HepG2 (cell line): Measurements from ENCODE around the gene CTDNEP1. TPM values are rescaled to one million over a fixed set of nuclear protein-coding genes. Genes with fewer than 3 reads are reported as not detected.
A peak's percentile ranks its signal among the peaks of the same experiment; 100 is the strongest.

Experiments used
- ADNP ChIP-seq: sonication (generic); formaldehyde crosslinking; IDR thresholded peaks from 2 replicates; pipeline ENCODE4 v1.4.0; 2020; ENCODE audit warnings: missing genetic modification reagents
- DNMT3B ChIP-seq: conservative IDR thresholded peaks from 2 replicates; pipeline ENCODE4 v1.6.1; 2016; ENCODE audit warnings: missing biosample characterization, control low read depth
- FOXK1 ChIP-seq: sonication (generic); formaldehyde crosslinking; IDR thresholded peaks from 2 replicates; pipeline ENCODE4 v1.4.0; 2020; ENCODE audit warnings: low read depth, missing genetic modification reagents, borderline replicate concordance
- GABPB1 ChIP-seq: IDR thresholded peaks from 2 replicates; pipeline ENCODE4 v1.6.1; 2016; ENCODE audit warnings: mild to moderate bottlenecking, missing genetic modification reagents, moderate library complexity, missing compliant biosample characterization
- GZF1 ChIP-seq: sonication (generic); formaldehyde crosslinking; IDR thresholded peaks from 2 replicates; pipeline ENCODE4 v1.5.1; 2020; ENCODE audit warnings: mild to moderate bottlenecking, missing genetic modification reagents
- HNRNPK ChIP-seq: fragments of 200-400 bp; formaldehyde crosslinking; IDR thresholded peaks from 2 replicates; pipeline ENCODE4 v1.6.1; 2018; ENCODE audit warnings: low read length, low read depth, moderate library complexity, mild to moderate bottlenecking; ENCODE audit not compliant: poor library complexity, severe bottlenecking
- HNRNPLL ChIP-seq: fragments of 200-400 bp; formaldehyde crosslinking; IDR thresholded peaks from 2 replicates; pipeline ENCODE4 v1.6.1; 2017; ENCODE audit warnings: mild to moderate bottlenecking, low read depth, low read length; ENCODE audit not compliant: poor library complexity, severe bottlenecking
- KLF13 ChIP-seq: sonication (generic); formaldehyde crosslinking; IDR thresholded peaks from 2 replicates; pipeline ENCODE4 v1.4.0; 2020; ENCODE audit warnings: mild to moderate bottlenecking, missing genetic modification reagents
- KLF16 ChIP-seq, 2 experiments: sonication (generic) in 1 of 2; formaldehyde crosslinking in 1 of 2; IDR thresholded peaks; 2 replicates each; pipeline versions ENCODE4 v1.6.1 to v1.8.0; 2016 to 2023; ENCODE audit warnings: missing genetic modification reagents in 2 of 2, missing compliant biosample characterization in 1 of 2
- NCOR1 ChIP-seq: fragments of 200-600 bp; sonication (generic); IDR thresholded peaks from 2 replicates; pipeline ENCODE4 v1.7.0; 2017; ENCODE audit warnings: antibody characterized with exemption, low read length, borderline replicate concordance
- RXRB ChIP-seq: IDR thresholded peaks from 2 replicates; pipeline ENCODE4 v1.6.1; 2016; ENCODE audit warnings: borderline replicate concordance, missing genetic modification reagents, missing compliant biosample characterization
- SMAD9 ChIP-seq: sonication (generic); formaldehyde crosslinking; IDR thresholded peaks from 2 replicates; pipeline ENCODE4 v1.5.1; 2020; ENCODE audit warnings: mild to moderate bottlenecking, missing genetic modification reagents
- SNAI1 ChIP-seq: sonication (generic); formaldehyde crosslinking; IDR thresholded peaks from 2 replicates; pipeline ENCODE4 v1.5.0; 2020; ENCODE audit warnings: mild to moderate bottlenecking, missing genetic modification reagents, borderline replicate concordance
- SOX6 ChIP-seq, 2 experiments: fragments of 450-650 bp in 1 of 2; sonication (generic) in 1 of 2; formaldehyde crosslinking in 1 of 2; IDR thresholded peaks; 2 replicates each; pipeline versions ENCODE4 v1.4.0 to v1.6.1; 2017 to 2020; ENCODE audit warnings: antibody characterized with exemption in 1 of 2, mild to moderate bottlenecking in 1 of 2, missing genetic modification reagents in 1 of 2
- TRAFD1 ChIP-seq: sonication (generic); formaldehyde crosslinking; IDR thresholded peaks from 2 replicates; pipeline ENCODE4 v1.5.1; 2020; ENCODE audit warnings: missing genetic modification reagents, mild to moderate bottlenecking, borderline replicate concordance
- ZBTB7A ChIP-seq: sonication (generic); formaldehyde crosslinking; IDR thresholded peaks from 2 replicates; pipeline ENCODE4 v1.8.0; 2022; ENCODE audit warnings: mild to moderate bottlenecking, missing genetic modification reagents
- ZNF260 ChIP-seq: sonication (generic); formaldehyde crosslinking; IDR thresholded peaks from 2 replicates; pipeline ENCODE4 v1.4.0; 2020; ENCODE audit warnings: missing genetic modification reagents, low read depth, mild to moderate bottlenecking, borderline replicate concordance
- ZNF30 ChIP-seq: sonication (generic); formaldehyde crosslinking; IDR thresholded peaks from 2 replicates; pipeline ENCODE4 v1.5.0; 2020; ENCODE audit warnings: mild to moderate bottlenecking, missing genetic modification reagents
- ZNF33A ChIP-seq: sonication (generic); formaldehyde crosslinking; IDR thresholded peaks from 2 replicates; pipeline ENCODE4 v1.5.1; 2020; ENCODE audit warnings: missing genetic modification reagents, mild to moderate bottlenecking, moderate library complexity, borderline replicate concordance
- ZNF354B ChIP-seq: sonication (generic); formaldehyde crosslinking; IDR thresholded peaks from 2 replicates; pipeline ENCODE4 v1.8.0; 2022; ENCODE audit warnings: mild to moderate bottlenecking, missing genetic modification reagents
- ZNF850 ChIP-seq: sonication (generic); formaldehyde crosslinking; conservative IDR thresholded peaks from 2 replicates; pipeline ENCODE4 v1.9.0; 2021; ENCODE audit warnings: mild to moderate bottlenecking, missing genetic modification reagents
- ZNF879 ChIP-seq: sonication (generic); formaldehyde crosslinking; IDR thresholded peaks from 2 replicates; pipeline ENCODE4 v1.8.1; 2023; ENCODE audit warnings: missing genetic modification reagents
- polyA plus RNA-seq, 8 experiments: library from polyadenylated mRNA; depleted of rRNA in 3 of 8; stranded (reverse) in 7 of 8; unstranded in 1 of 8; fragments of >200 nt; fragmentation: Illumina TruSeq in 4 of 8; extraction: Trizol in 4 of 8; gene quantifications; 2 replicates each; pipeline versions ENCODE4 v1.2.1 to v1.2.3, GENCODE V29; 2011 to 2016; ENCODE audit warnings: low read depth in 4 of 8, missing spikeins in 1 of 8, mixed read lengths in 1 of 8; ENCODE audit not compliant: insufficient read depth in 1 of 8
- total RNA-seq, 5 experiments: library from RNA; depleted of rRNA; stranded (reverse); fragments of >200 nt; fragmentation: Illumina TruSeq; extraction: Trizol; gene quantifications; 2 replicates each; pipeline ENCODE4 v1.2.3, GENCODE V29; 2016; ENCODE audit warnings: low read depth in 1 of 5
- TF ChIP-seq, protein P1 (sequence below): sonication (generic); formaldehyde crosslinking; IDR thresholded peaks from 2 replicates; pipeline ENCODE4 v1.4.0; 2020; ENCODE audit warnings: missing genetic modification reagents

Gene CTDNEP1
- total and polyA plus RNA-seq, 2 of the 13 experiments (the other 11 are each of a cell fraction or from before 2014, with no cell fraction given) = 19.8 to 118 TPM

GRCh38 chr17:7214300-7215135 is 37.0 kb downstream of the CTDNEP1 start (continued):
- TF ChIP-seq GZF1 (CRISPR knock-in tag) (no peak), SMAD9 (CRISPR knock-in tag) (no peak), RXRB (no peak), ZNF33A (no peak), ZNF354B (CRISPR knock-in tag) (no peak), SNAI1 (CRISPR knock-in tag) (no peak), ZNF30 (CRISPR knock-in tag) (no peak), DNMT3B (no peak), ZBTB7A (CRISPR knock-in tag) (no peak), KLF13 (CRISPR knock-in tag) (no peak), HNRNPK (peak; percentile 78), FOXK1 (CRISPR knock-in tag) (no peak), KLF16 (CRISPR knock-in tag; IDR thresholded peaks at IDR 0.05) (no peak; a peak in 1 of 4 replicates), ZNF260 (CRISPR knock-in tag) (no peak), GABPB1 (CRISPR knock-in tag) (peak; percentile 57), TRAFD1 (CRISPR knock-in tag) (no peak), SOX6 (IDR thresholded peaks at IDR 0.05) (no peak), SOX6 (CRISPR knock-in tag; IDR thresholded peaks at IDR 0.05) (no peak), ADNP (CRISPR knock-in tag) (no peak), HNRNPLL (peak; percentile 94), ZNF850 (CRISPR knock-in tag) (no peak), ZNF879 (CRISPR knock-in tag) (no peak), NCOR1 (no peak; the same call in 1 of the 2 replicates)
- TF ChIP-seq, protein P1, sequence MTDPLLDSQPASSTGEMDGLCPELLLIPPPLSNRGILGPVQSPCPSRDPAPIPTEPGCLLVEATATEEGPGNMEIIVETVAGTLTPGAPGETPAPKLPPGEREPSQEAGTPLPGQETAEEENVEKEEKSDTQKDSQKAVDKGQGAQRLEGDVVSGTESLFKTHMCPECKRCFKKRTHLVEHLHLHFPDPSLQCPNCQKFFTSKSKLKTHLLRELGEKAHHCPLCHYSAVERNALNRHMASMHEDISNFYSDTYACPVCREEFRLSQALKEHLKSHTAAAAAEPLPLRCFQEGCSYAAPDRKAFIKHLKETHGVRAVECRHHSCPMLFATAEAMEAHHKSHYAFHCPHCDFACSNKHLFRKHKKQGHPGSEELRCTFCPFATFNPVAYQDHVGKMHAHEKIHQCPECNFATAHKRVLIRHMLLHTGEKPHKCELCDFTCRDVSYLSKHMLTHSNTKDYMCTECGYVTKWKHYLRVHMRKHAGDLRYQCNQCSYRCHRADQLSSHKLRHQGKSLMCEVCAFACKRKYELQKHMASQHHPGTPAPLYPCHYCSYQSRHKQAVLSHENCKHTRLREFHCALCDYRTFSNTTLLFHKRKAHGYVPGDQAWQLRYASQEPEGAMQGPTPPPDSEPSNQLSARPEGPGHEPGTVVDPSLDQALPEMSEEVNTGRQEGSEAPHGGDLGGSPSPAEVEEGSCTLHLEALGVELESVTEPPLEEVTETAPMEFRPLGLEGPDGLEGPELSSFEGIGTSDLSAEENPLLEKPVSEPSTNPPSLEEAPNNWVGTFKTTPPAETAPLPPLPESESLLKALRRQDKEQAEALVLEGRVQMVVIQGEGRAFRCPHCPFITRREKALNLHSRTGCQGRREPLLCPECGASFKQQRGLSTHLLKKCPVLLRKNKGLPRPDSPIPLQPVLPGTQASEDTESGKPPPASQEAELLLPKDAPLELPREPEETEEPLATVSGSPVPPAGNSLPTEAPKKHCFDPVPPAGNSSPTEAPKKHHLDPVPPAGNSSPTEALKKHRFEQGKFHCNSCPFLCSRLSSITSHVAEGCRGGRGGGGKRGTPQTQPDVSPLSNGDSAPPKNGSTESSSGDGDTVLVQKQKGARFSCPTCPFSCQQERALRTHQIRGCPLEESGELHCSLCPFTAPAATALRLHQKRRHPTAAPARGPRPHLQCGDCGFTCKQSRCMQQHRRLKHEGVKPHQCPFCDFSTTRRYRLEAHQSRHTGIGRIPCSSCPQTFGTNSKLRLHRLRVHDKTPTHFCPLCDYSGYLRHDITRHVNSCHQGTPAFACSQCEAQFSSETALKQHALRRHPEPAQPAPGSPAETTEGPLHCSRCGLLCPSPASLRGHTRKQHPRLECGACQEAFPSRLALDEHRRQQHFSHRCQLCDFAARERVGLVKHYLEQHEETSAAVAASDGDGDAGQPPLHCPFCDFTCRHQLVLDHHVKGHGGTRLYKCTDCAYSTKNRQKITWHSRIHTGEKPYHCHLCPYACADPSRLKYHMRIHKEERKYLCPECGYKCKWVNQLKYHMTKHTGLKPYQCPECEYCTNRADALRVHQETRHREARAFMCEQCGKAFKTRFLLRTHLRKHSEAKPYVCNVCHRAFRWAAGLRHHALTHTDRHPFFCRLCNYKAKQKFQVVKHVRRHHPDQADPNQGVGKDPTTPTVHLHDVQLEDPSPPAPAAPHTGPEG (CRISPR knock-in tag) = no peak
